Measurements from ENCODE around the gene NHSL2. TPM values are rescaled to one million over a fixed set of nuclear protein-coding genes. Genes with fewer than 3 reads are reported as not detected.
"Not testable (repeated sequence)": the region's sequence is repeated elsewhere in the genome, so short reads cannot be mapped to it uniquely, and the experiment has no call there.

NHSL2 gene
- 4.1 TPM for polyA plus RNA-seq (2013, experiment 1 of 2)
- polyA plus RNA-seq (2013, experiment 2 of 2) = 4.4 TPM

GRCh38 chrX:71910643-71910985 is at the start of gene NHSL2:
NHSL2 (plus strand) TSS chrX:71910845.
- DNase-seq (ENCODE audit: low spot score) = peak; percentile 37
- Histone ChIP-seq H2BK15ac (ENCODE audit: low read length) (peak within 1 kb of the TSS; percentile 67), H3K27ac (replicated peaks; ENCODE audit: low read length) (peak within 1 kb of the TSS; percentile 74), H2AFZ (ENCODE audit: low read length) (peak within 1 kb of the TSS; percentile 79), H3K4me1 (ENCODE audit: control insufficient read depth in 2 of 2, insufficient read depth in 1 of 2, low read depth in 1 of 2, low read length in 2 of 2) (peaks cover 7 to 12% of the 10 kb centered on the region in 2 donors), H3K4me3 (ENCODE audit: low read length in 2 of 2) (peak within 1 kb of the TSS; percentile 74 to 93), H3K36me3 (replicated peaks in 1 of 2; ENCODE audit: control insufficient read depth in 2 of 2, insufficient read depth in 2 of 2, low read length in 2 of 2) (peaks cover 0 to 30% of the 10 kb centered on the region in 2 donors), H3K9me3 (replicated peaks in 1 of 2; ENCODE audit: control insufficient read depth in 2 of 2, insufficient read depth in 1 of 2, low read depth in 1 of 2, low read length in 2 of 2) (no peaks in the 10 kb centered on the region), H2BK12ac (ENCODE audit: low read length) (no peak within 1 kb of the TSS), H4K91ac (ENCODE audit: low read depth, low read length, poor library complexity) (no peak within 1 kb of the TSS), H3K23ac (ENCODE audit: low read depth, low read length, poor library complexity) (no peak within 1 kb of the TSS), H4K8ac (ENCODE audit: low read depth, low read length) (peak within 1 kb of the TSS; percentile 43), H2BK120ac (ENCODE audit: low read depth, low read length) (no peak within 1 kb of the TSS), H3K4me2 (ENCODE audit: insufficient read depth, low read length, poor library complexity, severe bottlenecking) (peak within 1 kb of the TSS; percentile 60), H3K9ac (ENCODE audit: low read depth, low read length, poor library complexity) (peak within 1 kb of the TSS; percentile 91), H2BK5ac (ENCODE audit: low read length) (no peak within 1 kb of the TSS), H2AK5ac (ENCODE audit: low read depth, low read length) (peak within 1 kb of the TSS; percentile 28), H3K27me3 (ENCODE audit: control insufficient read depth in 3 of 3, insufficient read depth in 3 of 3, low read depth in 1 of 3, low read length in 3 of 3) (no peaks in the 10 kb centered on the region), H3K18ac (ENCODE audit: low read length) (peak within 1 kb of the TSS; percentile 92), H3K14ac (ENCODE audit: low read length) (peak within 1 kb of the TSS; percentile 38), H3K4ac (ENCODE audit: low read length) (no peak within 1 kb of the TSS), H3K79me1 (ENCODE audit: low read depth, low read length) (peaks cover 3% of the 10 kb centered on the region)
- no CpG with 5 or more reads among the region's 26 CpGs for WGBS, 2 donors (ENCODE audit: extremely low coverage in 2 of 2, insufficient read length in 2 of 2, insufficient replicate concordance in 1 of 2)

DNA sequence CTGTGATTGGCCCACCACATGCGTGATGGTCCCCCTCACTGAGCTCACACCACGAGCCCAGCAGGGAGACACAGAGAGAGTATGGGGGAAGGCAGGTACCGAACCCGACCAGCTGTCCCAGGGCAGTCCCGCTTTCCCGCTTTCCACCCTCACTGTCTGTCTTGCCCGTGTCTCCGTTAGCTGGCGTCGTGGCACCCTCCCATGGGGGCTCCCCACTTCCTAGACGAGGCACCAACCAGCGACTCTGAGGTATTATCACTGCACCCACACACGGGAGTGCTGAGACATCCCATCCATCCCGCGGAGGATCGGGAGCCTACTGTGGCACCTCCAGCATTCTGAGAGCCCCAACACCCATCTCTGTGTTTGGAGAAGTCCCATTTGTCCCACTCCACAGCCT is 43.0 kb upstream of the NHSL2 start:
- Histone ChIP-seq H3K18ac (ENCODE audit: low read length) (no peak overlapping the region), H3K4me1 (ENCODE audit: control insufficient read depth in 2 of 2, insufficient read depth in 1 of 2, low read depth in 1 of 2, low read length in 2 of 2) (peaks cover 0 to 2% of the 10 kb centered on the region in 2 donors), H3K9ac (ENCODE audit: low read depth, low read length, poor library complexity) (no peak overlapping the region), H3K36me3 (replicated peaks in 1 of 2; ENCODE audit: control insufficient read depth in 2 of 2, insufficient read depth in 2 of 2, low read length in 2 of 2) (no peaks in the 10 kb centered on the region), H4K8ac (ENCODE audit: low read depth, low read length) (no peak overlapping the region), H2AFZ (ENCODE audit: low read length) (no peak overlapping the region), H3K27me3 (ENCODE audit: control insufficient read depth in 3 of 3, insufficient read depth in 3 of 3, low read depth in 1 of 3, low read length in 3 of 3) (peaks cover 0 to 14% (median 0%) of the 10 kb centered on the region in 3 experiments), H2BK120ac (ENCODE audit: low read depth, low read length) (no peak overlapping the region), H3K4me2 (ENCODE audit: insufficient read depth, low read length, poor library complexity, severe bottlenecking) (no peak overlapping the region), H3K9me3 (replicated peaks in 1 of 2; ENCODE audit: control insufficient read depth in 2 of 2, insufficient read depth in 1 of 2, low read depth in 1 of 2, low read length in 2 of 2) (no peaks in the 10 kb centered on the region), H3K4me3 (ENCODE audit: low read length in 2 of 2) (no peak overlapping the region), H3K27ac (replicated peaks; ENCODE audit: low read length) (no peak overlapping the region), H3K79me1 (ENCODE audit: low read depth, low read length) (no peaks in the 10 kb centered on the region), H4K91ac (ENCODE audit: low read depth, low read length, poor library complexity) (no peak overlapping the region), H3K14ac (ENCODE audit: low read length) (no peak overlapping the region), H2BK15ac (ENCODE audit: low read length) (no peak overlapping the region), H3K4ac (ENCODE audit: low read length) (no peak overlapping the region), H2BK5ac (ENCODE audit: low read length) (no peak overlapping the region), H2AK5ac (ENCODE audit: low read depth, low read length) (no peak overlapping the region), H2BK12ac (ENCODE audit: low read length) (no peak overlapping the region), H3K23ac (ENCODE audit: low read depth, low read length, poor library complexity) (no peak overlapping the region)
- WGBS, 2 donors (ENCODE audit: extremely low coverage in 2 of 2, insufficient read length in 2 of 2, insufficient replicate concordance in 1 of 2) = no CpG with 5 or more reads among the region's 16 CpGs
- DNase-seq (ENCODE audit: low spot score) = no peak

- H2BK120ac ChIP-seq (ENCODE audit: low read depth, low read length); H3K4me2 ChIP-seq (ENCODE audit: insufficient read depth, low read length, poor library complexity, severe bottlenecking); H4K8ac ChIP-seq (ENCODE audit: low read depth, low read length); H3K4me1 ChIP-seq (ENCODE audit: control insufficient read depth in 2 of 2, insufficient read depth in 1 of 2, low read depth in 1 of 2, low read length in 2 of 2); H2BK12ac ChIP-seq (ENCODE audit: low read length); H3K14ac ChIP-seq (ENCODE audit: low read length); H3K36me3 ChIP-seq (replicated peaks in 1 of 2; ENCODE audit: control insufficient read depth in 2 of 2, insufficient read depth in 2 of 2, low read length in 2 of 2); H3K4me3 ChIP-seq (ENCODE audit: low read length in 2 of 2); H4K91ac ChIP-seq (ENCODE audit: low read depth, low read length, poor library complexity); H2AFZ ChIP-seq (ENCODE audit: low read length); H3K23ac ChIP-seq (ENCODE audit: low read depth, low read length, poor library complexity); H3K18ac ChIP-seq (ENCODE audit: low read length); H2BK5ac ChIP-seq (ENCODE audit: low read length); H3K27ac ChIP-seq (replicated peaks; ENCODE audit: low read length); DNase-seq (ENCODE audit: low spot score); H3K79me1 ChIP-seq (ENCODE audit: low read depth, low read length); H3K4ac ChIP-seq (ENCODE audit: low read length); H3K9me3 ChIP-seq (replicated peaks in 1 of 2; ENCODE audit: control insufficient read depth in 2 of 2, insufficient read depth in 1 of 2, low read depth in 1 of 2, low read length in 2 of 2); H2AK5ac ChIP-seq (ENCODE audit: low read depth, low read length); H2BK15ac ChIP-seq (ENCODE audit: low read length); H3K9ac ChIP-seq (ENCODE audit: low read depth, low read length, poor library complexity): not testable (repeated sequence)
- no CpG with 5 or more reads among the region's 10 CpGs for WGBS, 2 donors (ENCODE audit: extremely low coverage in 2 of 2, insufficient read length in 2 of 2, insufficient replicate concordance in 1 of 2)
- peaks cover 0 to 16% (median 0%) of the 10 kb centered on the region in 3 experiments for H3K27me3 ChIP-seq (ENCODE audit: control insufficient read depth in 3 of 3, insufficient read depth in 3 of 3, low read depth in 1 of 3, low read length in 3 of 3)
Measured at GRCh38 chrX:71869566-71869965, 41.1 kb upstream of the NHSL2 start.

- Histone ChIP-seq H3K27me3 (ENCODE audit: control insufficient read depth in 3 of 3, insufficient read depth in 3 of 3, low read depth in 1 of 3, low read length in 3 of 3) (peaks cover 0 to 16% (median 0%) of the 10 kb centered on the region in 3 experiments), H3K4me2 (ENCODE audit: insufficient read depth, low read length, poor library complexity, severe bottlenecking) (no peak overlapping the region), H4K91ac (ENCODE audit: low read depth, low read length, poor library complexity) (no peak overlapping the region), H4K8ac (ENCODE audit: low read depth, low read length) (no peak overlapping the region), H3K79me1 (ENCODE audit: low read depth, low read length) (no peaks in the 10 kb centered on the region), H3K23ac (ENCODE audit: low read depth, low read length, poor library complexity) (no peak overlapping the region), H2BK15ac (ENCODE audit: low read length) (no peak overlapping the region), H2AK5ac (ENCODE audit: low read depth, low read length) (no peak overlapping the region), H2AFZ (ENCODE audit: low read length) (peak overlapping the region; percentile 29), H3K27ac (replicated peaks; ENCODE audit: low read length) (no peak overlapping the region), H3K4me1 (ENCODE audit: control insufficient read depth in 2 of 2, insufficient read depth in 1 of 2, low read depth in 1 of 2, low read length in 2 of 2) (peaks cover 0 to 2% of the 10 kb centered on the region in 2 donors), H3K9ac (ENCODE audit: low read depth, low read length, poor library complexity) (no peak overlapping the region), H3K18ac (ENCODE audit: low read length) (peak overlapping the region; percentile 48), H3K36me3 (replicated peaks in 1 of 2; ENCODE audit: control insufficient read depth in 2 of 2, insufficient read depth in 2 of 2, low read length in 2 of 2) (no peaks in the 10 kb centered on the region), H3K4ac (ENCODE audit: low read length) (no peak overlapping the region), H3K4me3 (ENCODE audit: low read length in 2 of 2) (no peak overlapping the region), H2BK120ac (ENCODE audit: low read depth, low read length) (no peak overlapping the region), H2BK12ac (ENCODE audit: low read length) (no peak overlapping the region), H3K14ac (ENCODE audit: low read length) (no peak overlapping the region), H2BK5ac (ENCODE audit: low read length) (no peak overlapping the region), H3K9me3 (replicated peaks in 1 of 2; ENCODE audit: control insufficient read depth in 2 of 2, insufficient read depth in 1 of 2, low read depth in 1 of 2, low read length in 2 of 2) (no peaks in the 10 kb centered on the region)
- peak; percentile 5 for DNase-seq (ENCODE audit: low spot score)
- no CpG with 5 or more reads among the region's 15 CpGs for WGBS, 2 donors (ENCODE audit: extremely low coverage in 2 of 2, insufficient read length in 2 of 2, insufficient replicate concordance in 1 of 2)
Measured at GRCh38 chrX:71870208-71871098, 40.2 kb upstream of the NHSL2 start.
